HG02840 (cell line): Measurements from ENCODE around the gene TCERG1L.

Source experiments
- ATAC-seq: cut with Tn5 transposase; IDR thresholded peaks from one replicate; pipeline ENCODE4 v1.9.1; 2021; ENCODE audit warnings: mild to moderate bottlenecking, moderate library complexity, moderate number of reproducible peaks; ENCODE audit not compliant: unreplicated experiment, low FRiP score

TCERG1L gene

GRCh38 chr10:131212763-131213325, 98.7 kb downstream of the TCERG1L start:
- no peak for ATAC-seq

- no peak for ATAC-seq
Measured at GRCh38 chr10:131211965-131212619, 99.4 kb downstream of the TCERG1L start.

- no peak for ATAC-seq
Measured at GRCh38 chr10:131211559-131211958, 100.0 kb downstream of the TCERG1L start.

GRCh38 chr10:131211146-131211545, 100.4 kb downstream of the TCERG1L start:
- no peak for ATAC-seq

GRCh38 chr10:131210181-131210580, 101.3 kb downstream of the TCERG1L start:
- ATAC-seq = no peak

- ATAC-seq = no peak
Measured at GRCh38 chr10:131207584-131208532, 103.7 kb downstream of the TCERG1L start.

- ATAC-seq = no peak
Measured at GRCh38 chr10:131207176-131207575, 104.3 kb downstream of the TCERG1L start.

- no peak for ATAC-seq
Measured at GRCh38 chr10:131206111-131206995, 105.2 kb downstream of the TCERG1L start.

GRCh38 chr10:131205556-131205955, 106.0 kb downstream of the TCERG1L start:
- no peak for ATAC-seq

- no peak for ATAC-seq
Measured at GRCh38 chr10:131204406-131205152, 106.9 kb downstream of the TCERG1L start.

- no peak for ATAC-seq
Measured at GRCh38 chr10:131203456-131204357, 107.8 kb downstream of the TCERG1L start.

GRCh38 chr10:131202990-131203389, 108.5 kb downstream of the TCERG1L start:
- no peak for ATAC-seq

- no peak for ATAC-seq
Measured at GRCh38 chr10:131201741-131202515, 109.6 kb downstream of the TCERG1L start.

- ATAC-seq = no peak
Measured at GRCh38 chr10:131200856-131201470, 110.6 kb downstream of the TCERG1L start.

- ATAC-seq = no peak
Measured at GRCh38 chr10:131199646-131200045, 111.9 kb downstream of the TCERG1L start.

GRCh38 chr10:131198843-131199242, 112.7 kb downstream of the TCERG1L start:
- no peak for ATAC-seq

GRCh38 chr10:131198401-131198800, 113.1 kb downstream of the TCERG1L start:
- ATAC-seq = no peak
